ENCODE data around the gene PCDHGB2.
A peak's percentile ranks its signal among the peaks of the same experiment; 100 is the strongest.
"Not testable (repeated sequence)": the region's sequence is repeated elsewhere in the genome, so short reads cannot be mapped to it uniquely, and the experiment has no call there.

The PCDHGB2 gene

GRCh38 chr5:141326088-141326854 lies 33.5 kb upstream of the PCDHGB2 start:
- peak overlapping the region; percentile 31; the same call in 1 of the 2 replicates for H3K27ac ChIP-seq (ENCODE audit: low read depth, low read length)
- peak overlapping the region; percentile 73 for H3K4me2 ChIP-seq (ENCODE audit: low read length)
- TF ChIP-seq EZH2phosphoT487 (IDR thresholded peaks at IDR 0.05; ENCODE audit: borderline replicate concordance, low read length), result no peak
- TF ChIP-seq CTCF (IDR thresholded peaks at IDR 0.05; ENCODE audit: low read depth, low read length, poor library complexity, severe bottlenecking), result peak; percentile 75
- no peaks in the 10 kb centered on the region for H3K9me2 ChIP-seq (replicated peaks; ENCODE audit: control insufficient read depth, low read length)
- H3K9me3 ChIP-seq (ENCODE audit: control insufficient read depth, insufficient read depth, low read length), result peaks cover 12% of the 10 kb centered on the region; the same call in 1 of the 2 replicates
- H3K36me3 ChIP-seq (ENCODE audit: control insufficient read depth, low read length), result no peaks in the 10 kb centered on the region
- no peaks in the 10 kb centered on the region for H3F3A ChIP-seq (ENCODE audit: control insufficient read depth, insufficient read depth)
- peak overlapping the region; percentile 80 for H3K4me3 ChIP-seq (ENCODE audit: low read length)
- no peaks in the 10 kb centered on the region for H3K79me2 ChIP-seq (ENCODE audit: control insufficient read depth, low read length)
- H4K20me1 ChIP-seq (ENCODE audit: control insufficient read depth, insufficient read depth, low read depth, low read length), result no peaks in the 10 kb centered on the region
- H3K4me1 ChIP-seq (ENCODE audit: control insufficient read depth, low read length), result peaks cover 37% of the 10 kb centered on the region
- no peaks in the 10 kb centered on the region for H3K27me3 ChIP-seq (ENCODE audit: control insufficient read depth, low read length)

GRCh38 chr5:141328231-141328630 lies 31.6 kb upstream of the PCDHGB2 start:
- no peak for TF ChIP-seq EZH2phosphoT487 (IDR thresholded peaks at IDR 0.05; ENCODE audit: borderline replicate concordance, low read length)
- no peak for TF ChIP-seq CTCF (IDR thresholded peaks at IDR 0.05; ENCODE audit: low read depth, low read length, poor library complexity, severe bottlenecking)
- no peaks in the 10 kb centered on the region for H3K27me3 ChIP-seq (ENCODE audit: control insufficient read depth, low read length)
- no peaks in the 10 kb centered on the region for H3K79me2 ChIP-seq (ENCODE audit: control insufficient read depth, low read length)
- no peaks in the 10 kb centered on the region for H4K20me1 ChIP-seq (ENCODE audit: control insufficient read depth, insufficient read depth, low read depth, low read length)
- H3K27ac ChIP-seq (ENCODE audit: low read depth, low read length), result no peak overlapping the region
- peaks cover 12% of the 10 kb centered on the region; the same call in 1 of the 2 replicates for H3K9me3 ChIP-seq (ENCODE audit: control insufficient read depth, insufficient read depth, low read length)
- no peaks in the 10 kb centered on the region for H3K9me2 ChIP-seq (replicated peaks; ENCODE audit: control insufficient read depth, low read length)
- H3K4me1 ChIP-seq (ENCODE audit: control insufficient read depth, low read length), result peaks cover 26% of the 10 kb centered on the region
- H3F3A ChIP-seq (ENCODE audit: control insufficient read depth, insufficient read depth), result no peaks in the 10 kb centered on the region
- H3K4me2 ChIP-seq (ENCODE audit: low read length), result no peak overlapping the region
- H3K36me3 ChIP-seq (ENCODE audit: control insufficient read depth, low read length), result no peaks in the 10 kb centered on the region
- no peak overlapping the region for H3K4me3 ChIP-seq (ENCODE audit: low read length)

GRCh38 chr5:141330299-141331080 lies 29.3 kb upstream of the PCDHGB2 start, which contains the start of gene PCDHGA1:
TSS of gene PCDHGA1 (plus strand) at chr5:141330514.
- Histone ChIP-seq H3K4me3 (ENCODE audit: low read length) (peak within 1 kb of the TSS; percentile 69), H3K9me2 (replicated peaks; ENCODE audit: control insufficient read depth, low read length) (no peaks in the 10 kb centered on the region), H3F3A (ENCODE audit: control insufficient read depth, insufficient read depth) (no peaks in the 10 kb centered on the region), H3K9me3 (ENCODE audit: control insufficient read depth, insufficient read depth, low read length) (peaks cover 16% of the 10 kb centered on the region; the same call in 1 of the 2 replicates), H3K4me1 (ENCODE audit: control insufficient read depth, low read length) (peaks cover 40% of the 10 kb centered on the region), H4K20me1 (ENCODE audit: control insufficient read depth, insufficient read depth, low read depth, low read length) (no peaks in the 10 kb centered on the region), H3K27me3 (ENCODE audit: control insufficient read depth, low read length) (no peaks in the 10 kb centered on the region), H3K79me2 (ENCODE audit: control insufficient read depth, low read length) (no peaks in the 10 kb centered on the region), H3K36me3 (ENCODE audit: control insufficient read depth, low read length) (no peaks in the 10 kb centered on the region), H3K27ac (ENCODE audit: low read depth, low read length) (no peak within 1 kb of the TSS), H3K4me2 (ENCODE audit: low read length) (peak within 1 kb of the TSS; percentile 72)
- TF ChIP-seq CTCF (IDR thresholded peaks at IDR 0.05; ENCODE audit: low read depth, low read length, poor library complexity, severe bottlenecking) (peak; percentile 58), EZH2phosphoT487 (IDR thresholded peaks at IDR 0.05; ENCODE audit: borderline replicate concordance, low read length) (no peak)

- H3K27me3 ChIP-seq (ENCODE audit: control insufficient read depth, low read length); H4K20me1 ChIP-seq (ENCODE audit: control insufficient read depth, insufficient read depth, low read depth, low read length); H3K4me2 ChIP-seq (ENCODE audit: low read length); H3K4me3 ChIP-seq (ENCODE audit: low read length); H3K27ac ChIP-seq (ENCODE audit: low read depth, low read length); H3K36me3 ChIP-seq (ENCODE audit: control insufficient read depth, low read length); H3K9me2 ChIP-seq (replicated peaks; ENCODE audit: control insufficient read depth, low read length); H3F3A ChIP-seq (ENCODE audit: control insufficient read depth, insufficient read depth); H3K79me2 ChIP-seq (ENCODE audit: control insufficient read depth, low read length): not testable (repeated sequence)
- H3K4me1 ChIP-seq (ENCODE audit: control insufficient read depth, low read length), result peaks cover 26% of the 10 kb centered on the region
- H3K9me3 ChIP-seq (ENCODE audit: control insufficient read depth, insufficient read depth, low read length), result peaks cover 11% of the 10 kb centered on the region; the same call in 1 of the 2 replicates
These were observed 27.2 kb upstream of the PCDHGB2 start for GRCh38 chr5:141332571-141332970.

All from DOHH2 (cell line).